ENCODE measurements around the gene MAPK8IP1.
A peak's percentile ranks its signal among the peaks of the same experiment; 100 is the strongest.
"Not testable (repeated sequence)": the region's sequence is repeated elsewhere in the genome, so short reads cannot be mapped to it uniquely, and the experiment has no call there.

MAPK8IP1 gene

GRCh38 chr11:45890886-45891550, 5.6 kb downstream of the MAPK8IP1 start:
- DNase-seq (ENCODE audit: low spot score) = no peak

- DNase-seq (ENCODE audit: low spot score) = no peak
Observed at GRCh38 chr11:45892856-45893255, 7.4 kb downstream of the MAPK8IP1 start.

GRCh38 chr11:45894555-45895247, 9.2 kb downstream of the MAPK8IP1 start:
- DNase-seq (ENCODE audit: low spot score) = no peak

GRCh38 chr11:45895553-45896259, 10.3 kb downstream of the MAPK8IP1 start:
- DNase-seq (ENCODE audit: low spot score) = no peak

GRCh38 chr11:45896422-45896984, 11.1 kb downstream of the MAPK8IP1 start:
- no peak for DNase-seq (ENCODE audit: low spot score)

GRCh38 chr11:45897556-45897955, 12.1 kb downstream of the MAPK8IP1 start:
- no peak for DNase-seq (ENCODE audit: low spot score)

- no peak for DNase-seq (ENCODE audit: low spot score)
Observed at GRCh38 chr11:45899086-45899447, 13.6 kb downstream of the MAPK8IP1 start.

GRCh38 chr11:45899448-45900174, 14.2 kb downstream of the MAPK8IP1 start:
- DNase-seq (ENCODE audit: low spot score) = peak; percentile 55

GRCh38 chr11:45900175-45900800, 14.8 kb downstream of the MAPK8IP1 start:
- not testable (repeated sequence) for DNase-seq (ENCODE audit: low spot score)

GRCh38 chr11:45900916-45901617, 15.6 kb downstream of the MAPK8IP1 start:
- DNase-seq (ENCODE audit: low spot score) = no peak

GRCh38 chr11:45901626-45902025, 16.2 kb downstream of the MAPK8IP1 start:
- no peak for DNase-seq (ENCODE audit: low spot score)

- DNase-seq (ENCODE audit: low spot score) = no peak
Observed at GRCh38 chr11:45902452-45903380, 17.3 kb downstream of the MAPK8IP1 start.

- no peak for DNase-seq (ENCODE audit: low spot score)
Observed at GRCh38 chr11:45904309-45904915, 19.0 kb downstream of the MAPK8IP1 start.

GRCh38 chr11:45905095-45905494, 19.6 kb downstream of the MAPK8IP1 start:
- DNase-seq (ENCODE audit: low spot score) = no peak

GRCh38 chr11:45905576-45905975, 20.1 kb downstream of the MAPK8IP1 start:
- not testable (repeated sequence) for DNase-seq (ENCODE audit: low spot score)

GRCh38 chr11:45906096-45906682, 20.7 kb downstream of the MAPK8IP1 start:
- DNase-seq (ENCODE audit: low spot score) = no peak

- no peak for DNase-seq (ENCODE audit: low spot score)
Observed at GRCh38 chr11:45906965-45907611, 21.6 kb downstream of the MAPK8IP1 start, which contains the start of gene FREY1. FREY1 (minus strand) TSS chr11:45907271; CDS start chr11:45907245, 26 bp downstream.

GRCh38 chr11:45907911-45908370, 22.5 kb downstream of the MAPK8IP1 start:
- no peak for DNase-seq (ENCODE audit: low spot score)
